Inflammatory macrophage (primary cell): ENCODE data around the gene FSTL4.
"Not testable (repeated sequence)": the region's sequence is repeated elsewhere in the genome, so short reads cannot be mapped to it uniquely, and the experiment has no call there.

Experiments
- DNase-seq, 2 donors: peaks; one replicate each; pipeline ENCODE4 v3.0.0-alpha.2; 2020 to 2022

FSTL4 gene

GRCh38 chr5:133399247-133399891 lies 213.0 kb downstream of the FSTL4 start:
- DNase-seq: no peak

DNA sequence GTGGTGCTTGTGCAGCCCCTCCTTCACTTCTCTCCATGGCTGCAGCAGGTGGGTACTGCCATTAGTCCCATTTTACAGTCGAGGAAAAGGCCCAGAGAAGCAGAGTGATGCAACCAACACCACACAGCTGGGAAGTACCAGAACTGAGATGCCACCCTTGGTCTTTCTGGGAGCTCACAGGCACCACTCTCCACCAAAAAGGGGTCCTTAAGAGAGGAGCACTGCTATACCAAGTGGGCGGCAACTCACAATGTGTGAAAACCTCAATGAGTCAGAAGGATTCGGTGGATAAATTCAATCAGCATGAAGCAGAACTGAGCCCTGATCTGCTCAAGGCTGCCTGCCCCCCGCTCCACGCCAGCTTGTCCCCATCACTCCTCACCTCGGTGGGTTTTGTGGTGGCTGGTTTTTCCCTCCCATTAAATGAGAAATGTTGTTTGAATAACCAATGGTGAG lies 213.7 kb downstream of the FSTL4 start:
- no peak for DNase-seq

- DNase-seq: no peak
Measured at GRCh38 chr5:133397990-133398645, 214.2 kb downstream of the FSTL4 start.

DNA sequence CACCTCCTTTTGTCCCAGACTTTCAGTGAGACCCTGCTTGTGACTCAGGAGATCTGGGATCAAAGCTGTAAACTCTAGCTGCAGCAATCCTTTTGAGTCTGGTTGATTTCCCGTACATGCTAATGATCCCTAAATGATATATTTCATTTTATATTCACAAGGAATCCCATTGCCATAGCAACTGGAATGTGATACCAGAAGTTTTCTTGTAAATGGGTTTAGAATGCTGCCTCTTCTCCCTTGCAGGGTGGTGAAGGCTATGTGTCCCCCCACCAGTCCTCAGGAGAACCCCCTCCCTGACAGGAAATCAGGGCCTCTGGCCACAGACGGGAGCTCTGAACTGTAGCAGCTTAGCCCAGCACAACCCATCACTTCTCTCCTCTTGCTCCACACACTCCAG lies 215.0 kb downstream of the FSTL4 start:
- no peak for DNase-seq

GRCh38 chr5:133396814-133397213 lies 215.5 kb downstream of the FSTL4 start:
- DNase-seq: no peak

DNA sequence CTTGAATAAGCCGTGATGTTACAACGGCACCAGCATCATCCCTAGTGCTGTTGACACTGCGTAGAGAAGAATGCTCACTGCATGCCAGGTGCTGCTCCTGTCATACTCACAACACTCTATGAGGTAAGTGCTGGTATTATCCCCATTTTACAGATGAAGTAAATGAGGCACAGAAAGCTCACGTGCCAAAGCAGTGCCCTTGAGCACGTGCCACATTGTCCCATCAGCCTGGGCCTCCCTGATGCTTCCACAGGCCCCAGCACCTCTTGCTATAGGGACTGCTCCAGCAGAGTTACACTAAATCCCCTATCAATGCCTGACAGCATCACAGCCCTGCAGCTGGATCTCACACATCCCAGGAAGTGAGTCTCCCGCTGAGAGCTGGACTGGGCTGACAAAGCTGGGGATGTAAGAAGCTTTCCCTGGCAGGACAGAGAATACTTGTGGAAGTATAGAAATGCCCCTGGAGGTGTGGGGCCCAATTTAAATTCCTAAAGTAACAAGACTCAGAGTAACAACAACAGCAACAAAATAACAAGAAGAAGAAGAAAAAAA lies 216.1 kb downstream of the FSTL4 start:
- no peak for DNase-seq

- not testable (repeated sequence) for DNase-seq
Measured at GRCh38 chr5:133395207-133395606, 217.1 kb downstream of the FSTL4 start.

DNA sequence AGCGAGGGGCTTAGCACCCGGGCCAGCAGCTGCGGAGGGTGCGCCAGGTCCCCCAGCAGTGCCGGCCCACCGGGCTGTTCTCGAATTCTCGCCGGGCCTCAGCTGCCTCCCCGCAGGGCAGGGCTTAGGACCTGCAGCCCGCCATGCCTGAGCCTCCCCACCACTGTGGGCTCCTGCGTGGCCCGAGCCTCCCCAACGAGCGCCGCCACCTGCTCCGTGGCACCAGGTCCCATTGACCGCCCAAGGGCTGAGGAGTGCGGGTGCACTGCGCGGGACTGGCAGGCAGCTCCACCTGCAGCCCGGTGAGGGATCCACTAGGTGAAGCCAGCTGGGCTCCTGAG lies 217.9 kb downstream of the FSTL4 start:
- DNase-seq: not testable (repeated sequence)

DNA sequence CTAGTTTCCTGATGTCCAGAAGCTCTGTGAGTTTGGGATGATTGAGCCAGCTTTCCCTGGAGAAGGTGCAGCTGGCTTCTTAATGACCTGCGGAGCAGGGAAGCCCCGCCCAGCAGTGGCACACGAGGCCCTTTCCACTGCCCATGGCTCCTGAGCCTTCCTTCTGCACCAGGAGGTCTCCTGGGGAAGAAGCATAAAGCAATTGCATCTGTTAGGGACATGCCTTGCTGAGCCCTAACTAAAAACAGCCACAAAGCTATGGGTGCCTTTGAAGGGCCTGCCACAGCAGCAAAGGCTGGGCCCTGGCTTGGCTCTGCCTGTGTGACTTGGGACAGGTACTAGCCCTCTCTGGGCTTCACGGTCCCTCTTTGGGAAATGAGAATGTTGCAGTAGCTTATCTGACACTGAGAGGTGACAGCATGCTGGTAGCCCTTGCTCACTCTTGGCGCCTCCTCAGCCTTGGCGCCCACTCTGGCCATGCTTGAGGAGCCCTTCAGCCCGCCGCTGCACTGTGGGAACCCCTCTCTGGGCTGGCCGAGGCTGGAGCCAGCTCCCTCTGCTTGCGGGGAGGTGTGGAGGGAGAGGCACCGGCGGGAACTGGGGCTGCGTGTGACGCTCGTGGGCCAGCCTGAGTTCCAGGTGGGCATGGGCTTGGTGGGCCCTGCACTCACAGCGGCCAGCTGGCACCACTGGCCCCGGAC lies 218.4 kb downstream of the FSTL4 start:
- no peak for DNase-seq

DNA sequence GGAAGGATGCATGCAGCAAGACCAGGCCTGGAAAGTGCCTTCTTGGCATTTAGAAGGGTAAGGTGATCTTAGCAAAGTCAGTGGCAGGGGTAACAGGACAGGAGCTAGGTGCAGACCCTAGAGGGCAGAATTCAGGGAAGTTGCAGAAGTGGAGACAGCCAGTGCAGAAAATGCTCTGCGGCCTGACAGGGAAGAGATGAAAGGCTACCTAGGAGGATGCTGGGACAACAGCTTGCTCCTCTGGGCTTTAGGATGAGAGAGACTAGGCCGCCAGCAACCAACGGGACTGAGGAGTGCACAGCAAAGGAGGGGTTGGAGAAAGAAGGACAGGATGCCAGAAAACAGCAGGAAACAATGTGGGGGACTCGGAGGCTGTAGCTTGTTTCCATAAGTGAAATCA lies 219.9 kb downstream of the FSTL4 start:
- no peak for DNase-seq

DNA sequence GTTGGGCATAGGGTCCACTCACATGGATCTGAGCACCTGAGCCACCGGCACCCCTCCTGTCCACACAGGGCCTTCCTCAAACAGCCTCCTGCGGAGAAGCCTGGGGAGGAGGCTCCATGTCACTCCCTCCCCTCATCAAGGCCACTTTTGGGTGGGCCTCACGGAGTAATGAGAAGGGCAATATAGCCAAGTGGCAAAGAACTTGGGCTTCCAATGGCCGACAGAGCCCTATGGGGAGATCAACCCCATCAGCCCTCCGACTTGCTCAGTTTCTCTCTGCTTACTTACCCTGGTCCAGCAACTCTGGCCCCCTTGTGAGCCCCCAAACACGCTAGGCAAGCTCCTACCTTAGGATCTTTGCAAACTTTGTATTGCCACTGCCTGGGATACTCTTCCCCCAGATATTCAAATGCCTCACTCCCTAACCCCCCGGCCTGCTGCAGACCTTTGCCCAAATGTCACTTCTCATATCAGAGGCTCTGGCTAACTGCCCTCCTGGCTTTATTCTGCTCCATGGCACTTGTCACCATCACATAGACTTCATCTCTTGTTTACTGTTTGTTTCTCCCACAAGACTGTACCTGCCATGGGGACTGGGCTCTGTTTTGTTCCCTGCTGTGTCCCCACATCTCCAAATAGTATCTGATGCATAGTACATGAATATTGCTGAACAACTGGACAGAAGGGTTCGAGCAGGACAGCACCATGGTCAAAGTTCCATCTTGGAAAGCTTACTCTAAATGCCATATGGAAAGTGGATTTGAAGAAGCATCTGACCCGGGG lies 220.8 kb downstream of the FSTL4 start:
- no peak for DNase-seq

DNA sequence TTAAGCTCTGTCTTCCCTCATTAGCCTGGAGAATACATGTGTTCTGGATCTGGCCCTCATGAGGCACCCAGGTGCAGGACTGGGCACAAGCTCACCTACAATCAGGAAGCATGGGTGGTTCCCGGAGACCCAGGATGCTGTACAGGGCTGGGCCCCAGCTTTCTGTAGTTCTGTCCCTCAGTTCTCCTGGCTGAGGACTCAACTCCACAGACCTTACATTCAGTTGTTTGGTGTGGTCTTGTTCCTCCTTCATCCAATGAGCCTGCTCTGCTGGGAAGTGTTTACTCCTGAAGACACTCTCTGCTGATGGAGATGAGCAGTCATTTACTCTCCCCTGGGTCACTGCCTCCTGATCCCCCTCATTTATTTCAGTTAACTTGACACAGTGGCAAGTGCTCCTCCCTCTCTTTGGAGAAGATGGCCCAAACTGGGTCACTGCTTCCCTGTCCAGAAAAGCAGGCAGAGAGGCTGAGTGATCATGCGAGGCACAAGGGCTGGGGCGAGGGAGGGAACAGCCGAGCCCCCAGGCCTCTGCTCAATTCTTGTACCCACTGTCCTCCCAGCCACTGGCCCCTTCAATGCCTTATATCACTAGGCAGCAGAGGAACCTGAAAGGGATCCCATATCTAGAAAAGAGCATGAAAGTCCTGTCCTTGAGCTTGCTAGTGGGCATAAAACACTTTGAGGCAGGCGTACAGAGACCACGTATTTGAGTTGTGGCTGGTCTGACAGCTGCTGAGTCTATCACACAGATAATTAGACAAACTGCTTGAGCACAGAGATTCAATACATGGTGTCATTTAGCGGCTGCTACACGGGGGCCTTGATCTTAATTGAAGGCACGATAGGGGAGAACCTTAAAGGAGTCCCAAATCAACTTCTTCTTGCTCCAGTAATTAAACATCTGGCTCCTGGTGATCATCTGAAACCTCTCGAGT lies 221.7 kb downstream of the FSTL4 start:
- DNase-seq: no peak

- DNase-seq: no peak
Measured at GRCh38 chr5:133389066-133389590, 223.2 kb downstream of the FSTL4 start.

- DNase-seq: no peak
Measured at GRCh38 chr5:133387621-133388020, 224.7 kb downstream of the FSTL4 start.

DNA sequence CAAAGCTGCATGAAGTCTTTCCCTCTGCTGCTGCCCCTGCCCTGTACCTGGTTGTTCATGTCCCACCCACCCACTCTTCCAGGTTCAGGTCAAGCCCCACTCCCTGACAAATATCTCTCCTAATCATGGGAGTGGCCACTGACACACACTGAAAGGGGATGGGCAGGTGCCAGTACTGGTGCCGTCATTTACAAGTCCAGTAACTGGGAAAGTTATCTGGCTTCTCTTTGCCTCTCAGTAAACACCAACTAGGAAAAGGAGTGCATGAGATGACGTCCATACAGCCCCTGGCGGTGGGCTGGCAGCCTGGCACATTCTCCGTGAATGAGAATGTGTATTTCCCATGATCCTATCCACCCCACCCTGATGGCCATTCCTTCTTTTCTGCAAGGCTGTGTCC lies 225.2 kb downstream of the FSTL4 start:
- DNase-seq: no peak

- DNase-seq: no peak
Measured at GRCh38 chr5:133386662-133387061, 225.7 kb downstream of the FSTL4 start.

DNA sequence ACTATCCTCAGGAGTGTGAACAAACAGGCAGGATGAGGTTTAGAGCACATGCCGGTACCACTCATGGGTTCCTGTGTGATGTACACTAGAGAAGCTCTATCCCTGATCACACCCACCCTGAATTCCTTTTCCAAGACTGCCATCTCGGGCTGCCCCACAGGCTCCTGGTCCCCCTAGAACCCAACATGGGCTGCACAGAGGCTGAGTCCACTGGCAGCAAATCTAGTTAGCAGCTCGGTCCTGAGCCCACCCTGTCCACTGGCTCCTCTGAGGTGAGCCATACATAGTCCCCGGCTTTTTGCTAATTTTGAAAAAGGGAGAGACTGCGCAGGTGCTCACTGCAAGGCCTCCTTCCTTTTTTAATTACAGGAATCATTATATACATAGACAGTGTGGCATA lies 227.0 kb downstream of the FSTL4 start:
- DNase-seq: no peak

- DNase-seq: no peak
Measured at GRCh38 chr5:133384903-133385302, 227.4 kb downstream of the FSTL4 start.

DNA sequence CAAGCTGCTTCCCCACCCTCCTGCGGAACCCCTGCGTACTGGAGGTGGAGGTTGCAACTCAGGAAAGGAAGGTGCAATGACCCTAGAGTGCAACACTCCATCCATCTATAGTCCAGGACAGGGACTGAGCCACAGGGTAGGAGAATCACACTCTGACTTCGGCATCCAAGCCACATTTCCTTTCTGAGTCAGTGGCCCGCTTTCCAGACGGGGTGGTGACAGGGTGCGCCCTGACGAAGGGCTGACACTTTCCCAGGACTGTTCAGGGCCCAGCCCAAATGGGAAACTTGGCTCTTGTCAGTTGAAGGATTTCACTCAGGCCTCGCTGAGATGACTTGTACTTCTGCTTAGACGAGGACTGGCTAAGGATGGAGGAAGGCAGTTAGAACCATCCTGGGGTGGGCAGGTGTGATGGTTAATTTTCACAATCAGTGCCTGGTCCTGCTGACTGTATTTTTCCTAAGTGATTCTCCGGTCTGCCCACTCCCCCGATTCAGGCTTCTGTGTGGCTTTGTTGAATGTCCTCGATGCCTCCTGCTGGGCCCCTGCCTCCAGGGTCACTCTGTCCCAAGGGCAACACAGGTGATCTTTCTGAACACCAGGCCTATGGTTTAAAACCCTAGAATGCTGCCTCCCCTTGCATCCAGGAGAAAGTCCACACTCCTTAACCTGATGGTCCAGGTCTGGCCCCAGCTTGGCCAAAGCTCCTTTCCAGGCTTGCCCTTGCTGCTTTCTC lies 228.1 kb downstream of the FSTL4 start:
- no peak for DNase-seq

DNA sequence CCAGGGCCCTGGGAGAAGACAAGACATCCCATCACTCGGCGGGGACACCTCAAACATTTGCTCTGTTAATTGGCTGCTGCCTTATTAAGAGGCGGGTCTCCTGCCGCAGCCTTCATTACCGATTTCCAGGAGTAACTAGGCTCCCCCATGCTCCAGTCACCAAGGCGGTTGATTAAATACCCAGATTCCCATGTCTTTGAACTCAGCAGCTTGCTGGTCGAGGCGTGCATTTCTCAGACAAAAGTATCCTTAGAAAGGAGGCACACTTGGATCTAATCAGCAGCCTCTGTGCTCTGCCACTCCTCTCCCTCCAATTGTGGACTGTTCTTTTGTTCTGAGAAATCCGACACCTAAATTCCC lies 228.8 kb downstream of the FSTL4 start:
- no peak for DNase-seq
